GM12873 (cell line): Measurements from ENCODE around the gene SEC16B.

ENCODE experiments used
- CTCF ChIP-seq: IDR thresholded peaks from 2 replicates; pipeline ENCODE4 v1.5.1; 2012; ENCODE audit warnings: low read depth, mild to moderate bottlenecking, moderate library complexity, low read length, control low read depth; ENCODE audit not compliant: insufficient read depth; ENCODE audit errors: missing control alignments

Gene SEC16B

GRCh38 chr1:177984761-177985160 lies 14.9 kb upstream of the SEC16B start:
- TF ChIP-seq CTCF: no peak

DNA sequence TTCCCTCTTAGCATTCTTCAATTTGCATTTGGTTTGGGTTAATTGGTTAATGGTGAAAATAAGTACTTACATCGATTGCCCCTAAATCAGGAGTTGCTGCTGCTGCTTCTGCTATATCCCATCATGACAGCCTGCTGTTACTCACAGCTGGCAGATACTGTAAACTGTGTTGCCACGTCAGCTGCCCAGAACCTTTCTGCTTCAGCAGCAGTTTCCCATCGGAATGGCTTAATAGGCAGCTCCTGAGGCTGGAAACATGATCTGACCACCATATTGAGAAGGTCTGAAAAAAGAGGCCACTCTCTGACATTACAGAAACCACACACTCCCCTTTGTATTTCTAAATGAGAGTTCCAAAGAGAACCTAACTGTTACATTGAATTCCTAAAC lies 14.3 kb upstream of the SEC16B start:
- no peak for TF ChIP-seq CTCF

- no peak for TF ChIP-seq CTCF
Observed at GRCh38 chr1:177983482-177984135, 13.8 kb upstream of the SEC16B start.

- no peak for TF ChIP-seq CTCF
Observed at GRCh38 chr1:177983077-177983476, 13.2 kb upstream of the SEC16B start.

- no peak for TF ChIP-seq CTCF
Observed at GRCh38 chr1:177981200-177981599, 11.3 kb upstream of the SEC16B start.

DNA sequence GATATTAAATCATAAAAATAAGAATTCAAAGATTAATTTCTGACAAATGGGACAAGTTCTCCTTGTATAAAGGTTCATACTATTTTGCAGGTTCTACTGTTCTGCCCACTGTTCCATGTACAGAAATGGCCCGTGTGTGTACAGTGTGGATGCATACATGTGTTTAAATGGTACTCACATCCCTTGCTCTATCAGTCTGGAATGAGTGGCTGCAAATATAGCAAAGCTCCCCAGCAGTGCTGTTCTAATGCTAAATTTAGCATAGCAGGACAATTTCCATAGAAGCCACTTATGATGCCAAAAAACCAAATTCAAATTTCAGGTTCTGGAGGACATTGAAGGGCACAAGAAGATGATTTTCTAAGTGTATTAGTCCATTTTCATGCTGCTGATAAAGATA lies 9.4 kb upstream of the SEC16B start:
- no peak for TF ChIP-seq CTCF

- no peak for TF ChIP-seq CTCF
Observed at GRCh38 chr1:177978530-177978929, 8.7 kb upstream of the SEC16B start.
